ENCODE measurements around the gene SMARCA2.

SMARCA2 gene

DNA sequence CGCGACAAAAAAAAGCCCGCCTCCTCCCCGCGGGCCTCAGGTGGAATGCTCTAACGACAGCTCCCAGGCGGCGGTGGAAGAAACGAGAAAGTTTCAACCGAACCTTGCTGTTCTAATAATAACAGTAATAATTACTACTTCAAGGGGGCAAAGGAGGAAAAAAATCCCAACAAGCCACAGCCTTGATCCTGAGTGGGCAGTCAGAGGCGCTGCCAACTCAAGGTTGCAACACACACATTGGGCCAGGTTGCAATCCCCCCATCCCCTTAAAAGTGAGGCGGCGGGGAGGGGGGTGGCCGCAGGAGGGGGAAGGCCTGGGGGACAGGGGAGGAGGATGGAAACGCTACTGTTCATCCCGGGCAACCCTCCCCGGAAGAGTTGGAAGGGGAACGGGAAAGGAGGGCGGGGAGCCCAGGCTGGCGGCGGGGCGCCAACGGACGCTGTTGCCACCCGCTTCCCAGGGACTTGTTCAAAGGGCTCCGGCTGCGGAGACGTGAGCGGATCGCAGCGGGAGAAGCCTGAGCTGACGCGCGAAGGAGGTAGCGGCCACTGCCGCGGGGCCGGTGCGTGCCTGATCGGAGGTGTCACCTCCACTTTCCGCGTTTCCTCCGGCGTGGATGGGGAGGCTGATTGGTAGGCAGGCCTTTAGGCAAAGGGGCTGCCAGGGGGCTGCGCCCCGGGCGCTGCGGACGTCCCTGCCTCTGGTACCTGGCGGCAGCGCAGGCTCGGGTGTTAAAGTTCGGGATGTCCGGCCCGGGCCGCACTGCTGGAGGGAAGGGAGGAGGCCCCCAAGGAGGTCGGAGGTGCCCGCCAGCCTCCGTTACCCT lies 647 bp downstream of the SMARCA2 start:
- Histone ChIP-seq H3K9me3 (replicated peaks; ENCODE audit: insufficient read depth, low read length) (no peaks in the 10 kb centered on the region), H3K9ac (ENCODE audit: low read length) (peak overlapping the region; percentile 87), H3K27ac (ENCODE audit: low read length) (peak overlapping the region; percentile 91), H3K4me1 (ENCODE audit: low read length) (peaks cover 10% of the 10 kb centered on the region; the same call in 1 of the 2 replicates), H3K4me3 (ENCODE audit: low read length) (peak overlapping the region; percentile 92), H3F3A (ENCODE audit: insufficient read depth, low read length) (peaks cover 17% of the 10 kb centered on the region), H3K79me2 (ENCODE audit: low read length) (peaks cover 50% of the 10 kb centered on the region), H2AFZ (ENCODE audit: low read length) (peak overlapping the region; percentile 77), H3K4me2 (ENCODE audit: low read depth, low read length) (peak overlapping the region; percentile 75), H4K20me1 (ENCODE audit: insufficient read depth, low read length) (peaks cover 10% of the 10 kb centered on the region; the same call in 1 of the 2 replicates), H3K9me2 (replicated peaks; ENCODE audit: insufficient read depth, low read length) (no peaks in the 10 kb centered on the region), H3K27me3 (replicated peaks; ENCODE audit: insufficient read depth, low read length) (no peaks in the 10 kb centered on the region), H3K36me3 (replicated peaks; ENCODE audit: insufficient read depth, low read length) (no peaks in the 10 kb centered on the region)
- TF ChIP-seq EZH2 (optimal IDR thresholded peaks at IDR 0.05; ENCODE audit: low read depth, low read length) (no peak), CTCF (IDR thresholded peaks at IDR 0.05; ENCODE audit: low read length) (no peak), EZH2phosphoT487 (IDR thresholded peaks at IDR 0.05; ENCODE audit: low read length) (no peak)
- peak; percentile 50 for DNase-seq

- H3K9me3 ChIP-seq (replicated peaks; ENCODE audit: insufficient read depth, low read length), result no peaks in the 10 kb centered on the region
- peaks cover 59% of the 10 kb centered on the region for H3K79me2 ChIP-seq (ENCODE audit: low read length)
- peaks cover 17% of the 10 kb centered on the region for H3F3A ChIP-seq (ENCODE audit: insufficient read depth, low read length)
- peaks cover 10% of the 10 kb centered on the region; the same call in 1 of the 2 replicates for H4K20me1 ChIP-seq (ENCODE audit: insufficient read depth, low read length)
- DNase-seq, result peak; percentile 63
- peak overlapping the region; percentile 92 for H3K4me3 ChIP-seq (ENCODE audit: low read length)
- peak overlapping the region; percentile 75 for H3K4me2 ChIP-seq (ENCODE audit: low read depth, low read length)
- no peaks in the 10 kb centered on the region for H3K27me3 ChIP-seq (replicated peaks; ENCODE audit: insufficient read depth, low read length)
- peak overlapping the region; percentile 87 for H3K9ac ChIP-seq (ENCODE audit: low read length)
- H3K9me2 ChIP-seq (replicated peaks; ENCODE audit: insufficient read depth, low read length), result no peaks in the 10 kb centered on the region
- peaks cover 10% of the 10 kb centered on the region; the same call in 1 of the 2 replicates for H3K4me1 ChIP-seq (ENCODE audit: low read length)
- H3K27ac ChIP-seq (ENCODE audit: low read length), result peak overlapping the region; percentile 91
- no peaks in the 10 kb centered on the region for H3K36me3 ChIP-seq (replicated peaks; ENCODE audit: insufficient read depth, low read length)
- peak overlapping the region; percentile 77 for H2AFZ ChIP-seq (ENCODE audit: low read length)
- no peak for TF ChIP-seq EZH2 (optimal IDR thresholded peaks at IDR 0.05; ENCODE audit: low read depth, low read length)
- TF ChIP-seq EZH2phosphoT487 (IDR thresholded peaks at IDR 0.05; ENCODE audit: low read length), result no peak
- TF ChIP-seq CTCF (IDR thresholded peaks at IDR 0.05; ENCODE audit: low read length), result no peak
Measured at GRCh38 chr9:2016408-2017330, 1.5 kb downstream of the SMARCA2 start.

DNA sequence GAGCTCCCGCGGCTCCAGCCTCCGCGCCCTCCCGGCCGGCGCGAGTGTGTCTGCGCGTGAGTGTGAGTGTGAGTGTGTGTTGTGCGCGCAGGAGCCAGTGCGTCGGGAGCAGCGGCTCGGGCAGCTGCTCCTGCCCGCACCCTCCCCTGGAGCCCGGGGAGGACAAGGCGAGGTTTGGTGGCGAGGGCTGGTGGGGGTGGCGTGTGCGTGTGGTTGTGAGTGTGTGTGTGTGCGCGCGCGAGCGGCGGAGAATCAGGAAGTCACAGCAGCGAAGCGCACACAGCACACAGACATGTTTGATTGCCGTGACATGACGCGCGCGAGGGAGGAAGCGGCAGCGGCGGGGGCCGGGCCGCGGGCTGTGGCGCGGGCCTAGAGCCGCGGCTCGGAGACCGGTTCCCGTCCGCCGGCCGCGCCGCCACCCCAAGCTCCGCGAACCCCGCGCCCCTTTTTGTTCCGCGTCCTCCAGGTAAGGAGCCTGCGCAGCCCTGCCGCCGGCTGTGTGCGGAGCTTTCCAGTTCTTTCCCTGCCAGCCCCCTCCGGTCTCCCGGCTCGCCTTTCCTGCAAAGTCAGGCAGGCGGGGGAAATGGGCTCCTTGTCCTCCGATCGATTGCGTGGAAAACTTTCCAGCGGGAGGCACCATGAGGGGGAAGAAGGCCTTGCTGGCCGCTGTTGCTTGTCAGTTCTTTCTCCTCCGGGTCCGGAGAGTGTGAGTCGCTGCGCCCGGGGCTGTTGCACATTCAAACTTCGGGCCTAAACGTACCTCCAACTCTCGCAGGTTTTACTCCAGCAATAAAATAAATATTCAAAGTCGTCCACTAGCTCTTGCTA lies 2.4 kb downstream of the SMARCA2 start:
- Histone ChIP-seq H3K79me2 (ENCODE audit: low read length) (peaks cover 68% of the 10 kb centered on the region), H3K27ac (ENCODE audit: low read length) (peak overlapping the region; percentile 91; the same call in 1 of the 2 replicates), H4K20me1 (ENCODE audit: insufficient read depth, low read length) (peaks cover 10% of the 10 kb centered on the region; the same call in 1 of the 2 replicates), H3K9me2 (replicated peaks; ENCODE audit: insufficient read depth, low read length) (no peaks in the 10 kb centered on the region), H3K4me3 (ENCODE audit: low read length) (peak overlapping the region; percentile 92), H2AFZ (ENCODE audit: low read length) (peak overlapping the region; percentile 77), H3F3A (ENCODE audit: insufficient read depth, low read length) (peaks cover 17% of the 10 kb centered on the region), H3K4me2 (ENCODE audit: low read depth, low read length) (peak overlapping the region; percentile 78), H3K4me1 (ENCODE audit: low read length) (peaks cover 10% of the 10 kb centered on the region; the same call in 1 of the 2 replicates), H3K36me3 (replicated peaks; ENCODE audit: insufficient read depth, low read length) (no peaks in the 10 kb centered on the region), H3K9ac (ENCODE audit: low read length) (peak overlapping the region; percentile 87), H3K27me3 (replicated peaks; ENCODE audit: insufficient read depth, low read length) (no peaks in the 10 kb centered on the region), H3K9me3 (replicated peaks; ENCODE audit: insufficient read depth, low read length) (no peaks in the 10 kb centered on the region)
- DNase-seq, result peak; percentile 59
- TF ChIP-seq EZH2 (optimal IDR thresholded peaks at IDR 0.05; ENCODE audit: low read depth, low read length) (no peak), CTCF (IDR thresholded peaks at IDR 0.05; ENCODE audit: low read length) (no peak), EZH2phosphoT487 (IDR thresholded peaks at IDR 0.05; ENCODE audit: low read length) (no peak)

Data from MM.1S (cell line).